Gastroesophageal sphincter (tissue), 4 donors: ENCODE data around the gene DNAI2. TPM values are rescaled to one million over a fixed set of nuclear protein-coding genes. Genes with fewer than 3 reads are reported as not detected.

Experiments used
- ATAC-seq: fragments of 150-250 bp; one replicate; pipeline ENCODE4 v1.9.1; 2016; ENCODE audit warnings: mild to moderate bottlenecking, moderate library complexity
- H3K27ac ChIP-seq, 4 donors: fragments of 200-600 bp; sonication (generic) in 3 of 4; 1 replicate in 3 of 4; 2 replicates in 1 of 4; pipeline ENCODE4 v1.5.1; 2016 to 2019
- H3K27me3 ChIP-seq: fragments of 200-600 bp; sonication (generic); one replicate; pipeline ENCODE4 v1.5.1; 2019
- H3K36me3 ChIP-seq, 2 donors: fragments of 200-600 bp; sonication (generic); one replicate each; pipeline ENCODE4 v1.5.1; 2019; ENCODE audit warnings: control low read depth in 1 of 2
- H3K4me1 ChIP-seq, 3 donors: fragments of 200-600 bp; sonication (generic); 1 replicate in 2 of 3; 2 replicates in 1 of 3; pipeline ENCODE4 v1.5.1; 2016 to 2019; ENCODE audit warnings: control low read depth in 2 of 3
- H3K4me3 ChIP-seq, 2 donors: fragments of 200-600 bp; sonication (generic); one replicate each; pipeline ENCODE4 v1.5.1; 2019; ENCODE audit warnings: mild to moderate bottlenecking in 1 of 2, moderate library complexity in 1 of 2
- H3K9me3 ChIP-seq, 3 donors: fragments of 200-600 bp; sonication (generic); one replicate each; pipeline ENCODE4 v1.5.1; 2017 to 2019; ENCODE audit warnings: control low read depth in 2 of 3
- CTCF ChIP-seq, 4 experiments: fragments of 200-600 bp in 2 of 4; fragments of 450-650 bp in 2 of 4; sonication (generic) in 1 of 4; IDR thresholded peaks; one replicate each; pipeline ENCODE4 v1.5.1; 2017 to 2019; ENCODE audit warnings: antibody characterized with exemption in 4 of 4, mild to moderate bottlenecking in 2 of 4, moderate library complexity in 2 of 4
- EP300 ChIP-seq: sonication (generic); formaldehyde crosslinking; IDR thresholded peaks from one replicate; pipeline ENCODE4 v1.6.1; 2017; ENCODE audit warnings: antibody characterized with exemption, mild to moderate bottlenecking
- POLR2A ChIP-seq, 2 donors: fragments of 450-650 bp; IDR thresholded peaks; one replicate each; pipeline ENCODE4 v1.6.1; 2017; ENCODE audit warnings: antibody characterized with exemption in 2 of 2, mild to moderate bottlenecking in 2 of 2, moderate library complexity in 1 of 2
- POLR2AphosphoS5 ChIP-seq: sonication (generic); formaldehyde crosslinking; IDR thresholded peaks from one replicate; pipeline ENCODE4 v1.6.1; 2017; ENCODE audit warnings: antibody characterized with exemption
- WGBS, 2 donors: methylation state at CpG; one replicate each; pipeline ENCODE4 v1.1.5; 2018; ENCODE audit warnings: low coverage in 1 of 2; 5-methylcytosine and 5-hydroxymethylcytosine counted together
- total RNA-seq, 4 donors: library from RNA; depleted of rRNA; stranded (reverse); fragments of >200 nt; gene quantifications; one replicate each; pipeline ENCODE4 v1.1.0, GENCODE V29; 2016

The DNAI2 gene
- total RNA-seq, 4 donors from 2014 or later, result not detected

GRCh38 chr17:74303305-74303704, 29.3 kb downstream of the DNAI2 start:
- H3K4me3 ChIP-seq, result no peak overlapping the region
- 48 to 79% methylated on average over 2 to 4 of the region's 8 CpGs for whole genome bisulfite sequencing, 2 donors
- ATAC-seq, result no peak
- no peaks in the 10 kb centered on the region for H3K4me1 ChIP-seq
- H3K9me3 ChIP-seq, result peaks cover 0 to 18% (median 0%) of the 10 kb centered on the region in 3 donors
- no peak overlapping the region for H3K27ac ChIP-seq
- TF ChIP-seq CTCF (IDR thresholded peaks at IDR 0.05) (no peak), EP300 (no peak), POLR2AphosphoS5 (no peak), POLR2A (IDR thresholded peaks at IDR 0.05) (no peak)
- H3K36me3 ChIP-seq, result no peaks in the 10 kb centered on the region
- H3K27me3 ChIP-seq, result peaks cover 43% of the 10 kb centered on the region

- Histone ChIP-seq H3K36me3 (no peaks in the 10 kb centered on the region), H3K27ac (no peak overlapping the region), H3K27me3 (peaks cover 39% of the 10 kb centered on the region), H3K9me3 (peaks cover 0 to 18% (median 0%) of the 10 kb centered on the region in 3 donors), H3K4me1 (no peaks in the 10 kb centered on the region), H3K4me3 (no peak overlapping the region)
- WGBS, 2 donors, result 81 to 90% methylated on average over 3 to 4 of the region's 5 CpGs
- TF ChIP-seq EP300, result no peak
- TF ChIP-seq POLR2A (IDR thresholded peaks at IDR 0.05), result no peak
- no peak for TF ChIP-seq POLR2AphosphoS5
- TF ChIP-seq CTCF (IDR thresholded peaks at IDR 0.05), result no peak
- ATAC-seq, result no peak
Observed at GRCh38 chr17:74304184-74304583, 30.1 kb downstream of the DNAI2 start.

- TF ChIP-seq POLR2AphosphoS5 (no peak), CTCF (IDR thresholded peaks at IDR 0.05) (no peak), POLR2A (IDR thresholded peaks at IDR 0.05) (no peak), EP300 (no peak)
Observed at GRCh38 chr17:74305865-74306654, 32.0 kb downstream of the DNAI2 start.

GRCh38 chr17:74307984-74308773, 34.1 kb downstream of the DNAI2 start:
- Histone ChIP-seq H3K9me3 (peaks cover 0 to 30% (median 0%) of the 10 kb centered on the region in 3 donors), H3K4me1 (no peaks in the 10 kb centered on the region), H3K27me3 (peaks cover 34% of the 10 kb centered on the region), H3K36me3 (no peaks in the 10 kb centered on the region), H3K4me3 (no peak overlapping the region), H3K27ac (no peak overlapping the region)
- 79 to 83% methylated on average over 8 to 11 of the region's 15 CpGs for WGBS, 2 donors
- no peak for ATAC-seq
- no peak for TF ChIP-seq POLR2A (IDR thresholded peaks at IDR 0.05)
- no peak for TF ChIP-seq CTCF (IDR thresholded peaks at IDR 0.05)
- TF ChIP-seq EP300, result no peak
- TF ChIP-seq POLR2AphosphoS5, result no peak

More at GRCh38 chr17:74305865-74306654, 32.0 kb downstream of the DNAI2 start:
- H3K36me3 ChIP-seq, result no peaks in the 10 kb centered on the region
- no peak overlapping the region for H3K4me3 ChIP-seq
- WGBS, 2 donors, result 49 to 59% methylated on average over 5 to 7 of the region's 10 CpGs
- no peak for ATAC-seq
- no peak overlapping the region for H3K27ac ChIP-seq
- H3K9me3 ChIP-seq, result peaks cover 0 to 18% (median 0%) of the 10 kb centered on the region in 3 donors
- peaks cover 29% of the 10 kb centered on the region for H3K27me3 ChIP-seq
- no peaks in the 10 kb centered on the region for H3K4me1 ChIP-seq
